IMR-90 (cell line): ENCODE results near the gene SPATA17. TPM values are rescaled to one million over a fixed set of nuclear protein-coding genes. Genes with fewer than 3 reads are reported as not detected.

Experiments used
- ATAC-seq: fragments of 200-7000 bp; cut with Tn5 transposase; 2 replicates; pipeline ENCODE4 v1.9.1; 2020; ENCODE audit warnings: low read depth, mild to moderate bottlenecking, moderate library complexity
- BruUV-seq: library from RNA; stranded (reverse); fragments of 400-500 nt; replicated peaks from 2 replicates; lab custom pipeline; 2021; lab: Mats Ljungman, UMichigan
- CTCF ChIA-PET: fragments of 300-600 bp; formaldehyde crosslinking; extraction: SDS; loops from one replicate; lab custom pipeline; 2021; ENCODE audit warnings: antibody characterized with exemption; lab: Yijun Ruan, JAX
- POLR2A ChIA-PET: fragments of 300-600 bp; sonication (Branson Sonifier 250); formaldehyde crosslinking; loops from one replicate; lab custom pipeline; 2022; ENCODE audit warnings: antibody characterized with exemption; ENCODE audit not compliant: unreplicated experiment; lab: Charles Lee
- DNase-seq: peaks from one replicate; pipeline ENCODE4 v3.0.0; 2013
- H2AFZ ChIP-seq: replicated peaks from 2 replicates; pipeline ENCODE3; 2013; ENCODE audit warnings: low read length, mild to moderate bottlenecking; ENCODE audit not compliant: poor library complexity
- H2AK5ac ChIP-seq: 2 replicates; pipeline ENCODE4 v1.6.1; 2013; ENCODE audit warnings: low read depth, low read length, inconsistent platforms
- H2AK9ac ChIP-seq: replicated peaks from 2 replicates; pipeline ENCODE3; 2013; ENCODE audit warnings: mild to moderate bottlenecking, low read depth, low read length, moderate library complexity; ENCODE audit not compliant: poor library complexity
- H2BK120ac ChIP-seq: 2 replicates; pipeline ENCODE4 v1.6.1; 2013; ENCODE audit warnings: low read depth, low read length, inconsistent platforms
- H2BK15ac ChIP-seq: 3 replicates; pipeline ENCODE4 v1.6.1; 2013; ENCODE audit warnings: low read depth, low read length, inconsistent platforms
- H2BK20ac ChIP-seq: 2 replicates; pipeline ENCODE4 v1.6.1; 2013; ENCODE audit warnings: low read depth, mild to moderate bottlenecking, inconsistent platforms, low read length, moderate library complexity
- H2BK5ac ChIP-seq: 2 replicates; pipeline ENCODE4 v1.6.1; 2013; ENCODE audit warnings: mild to moderate bottlenecking, low read depth, low read length, inconsistent platforms; ENCODE audit not compliant: poor library complexity, severe bottlenecking
- H3K14ac ChIP-seq: replicated peaks from 2 replicates; pipeline ENCODE4 v1.6.1; 2013; ENCODE audit warnings: low read depth, low read length, inconsistent platforms
- H3K18ac ChIP-seq: 2 replicates; pipeline ENCODE4 v1.6.1; 2013; ENCODE audit warnings: low read depth, low read length, control low read depth
- H3K23ac ChIP-seq: 2 replicates; pipeline ENCODE4 v1.6.1; 2013; ENCODE audit warnings: low read depth, low read length, inconsistent platforms
- H3K27ac ChIP-seq: 2 replicates; pipeline ENCODE4 v1.5.1; 2013; ENCODE audit warnings: mild to moderate bottlenecking, control low read depth, low read length; ENCODE audit not compliant: insufficient read depth
- H3K27me3 ChIP-seq: 2 replicates; pipeline ENCODE4 v1.6.1; 2013; ENCODE audit warnings: low read length; ENCODE audit not compliant: control insufficient read depth, insufficient read depth
- H3K36me3 ChIP-seq: 2 replicates; pipeline ENCODE4 v1.6.1; 2013; ENCODE audit warnings: low read length, mixed read lengths; ENCODE audit not compliant: control insufficient read depth, insufficient read depth
- H3K4ac ChIP-seq: 2 replicates; pipeline ENCODE4 v1.6.1; 2013; ENCODE audit warnings: low read depth, low read length, inconsistent platforms
- H3K4me1 ChIP-seq: 2 replicates; pipeline ENCODE4 v1.6.1; 2013; ENCODE audit warnings: low read length, mixed read lengths; ENCODE audit not compliant: control insufficient read depth, insufficient read depth
- H3K4me2 ChIP-seq: 2 replicates; pipeline ENCODE4 v1.6.1; 2013; ENCODE audit warnings: low read depth, mild to moderate bottlenecking, control low read depth, low read length, moderate library complexity
- H3K4me3 ChIP-seq: 2 replicates; pipeline ENCODE4 v1.5.1; 2013; ENCODE audit warnings: low read depth, mild to moderate bottlenecking, control low read depth, low read length, moderate library complexity; ENCODE audit not compliant: insufficient read depth
- H3K56ac ChIP-seq: 2 replicates; pipeline ENCODE4 v1.6.1; 2013; ENCODE audit warnings: low read length, inconsistent platforms; ENCODE audit not compliant: insufficient read depth; ENCODE audit errors: extremely low read depth
- H3K79me1 ChIP-seq, 2 experiments: 2 replicates each; pipeline ENCODE4 v1.6.1; 2013; ENCODE audit warnings: low read length in 2 of 2, inconsistent platforms in 1 of 2, low read depth in 1 of 2
- H3K9ac ChIP-seq: 2 replicates; pipeline ENCODE4 v1.6.1; 2013; ENCODE audit warnings: low read depth, low read length, control low read depth
- H3K9me1 ChIP-seq: 2 replicates; pipeline ENCODE4 v1.6.1; 2013; ENCODE audit warnings: low read length, inconsistent platforms; ENCODE audit not compliant: insufficient read depth
- H3K9me3 ChIP-seq: 2 replicates; pipeline ENCODE4 v1.6.1; 2013; ENCODE audit warnings: low read length; ENCODE audit not compliant: control insufficient read depth, insufficient read depth
- H4K20me1 ChIP-seq: 2 replicates; pipeline ENCODE4 v1.6.1; 2013; ENCODE audit warnings: low read length, inconsistent platforms; ENCODE audit not compliant: insufficient read depth
- H4K5ac ChIP-seq: 2 replicates; pipeline ENCODE4 v1.6.1; 2013; ENCODE audit warnings: mild to moderate bottlenecking, low read depth, low read length, control low read depth
- H4K8ac ChIP-seq, 2 experiments: 2 replicates each; pipeline ENCODE4 v1.6.1; 2013; ENCODE audit warnings: low read depth in 2 of 2, low read length in 2 of 2, control low read depth in 1 of 2, inconsistent platforms in 1 of 2
- H4K91ac ChIP-seq: 2 replicates; pipeline ENCODE4 v1.6.1; 2013; ENCODE audit warnings: low read depth, low read length, inconsistent platforms; ENCODE audit not compliant: insufficient read depth
- CEBPB ChIP-seq: IDR thresholded peaks from 2 replicates; pipeline ENCODE4 v1.6.1; 2012; ENCODE audit warnings: low read depth, low read length, improper control_type of control experiment
- CHD1 ChIP-seq: IDR thresholded peaks from 2 replicates; pipeline ENCODE4 v1.6.1; 2012; ENCODE audit warnings: low read depth, low read length, improper control_type of control experiment
- CTCF ChIP-seq: conservative IDR thresholded peaks from 2 replicates; pipeline ENCODE4 v1.5.1; 2012; ENCODE audit warnings: mild to moderate bottlenecking, low read depth, low read length, improper control_type of control experiment
- ELK1 ChIP-seq: fragments of 150-350 bp; IDR thresholded peaks from 2 replicates; pipeline ENCODE4 v1.6.1; 2016; ENCODE audit warnings: low read depth, mild to moderate bottlenecking, low read length, moderate library complexity, borderline replicate concordance
- FOS ChIP-seq: fragments of 150-350 bp; IDR thresholded peaks from 2 replicates; pipeline ENCODE4 v1.6.1; 2016; ENCODE audit warnings: low read depth, low read length
- MAFK ChIP-seq: IDR thresholded peaks from 2 replicates; pipeline ENCODE4 v1.6.1; 2012; ENCODE audit warnings: low read depth, low read length, improper control_type of control experiment
- MAZ ChIP-seq: IDR thresholded peaks from 2 replicates; pipeline ENCODE4 v1.6.1; 2012; ENCODE audit warnings: low read depth, mild to moderate bottlenecking, low read length, improper control_type of control experiment, moderate library complexity, borderline replicate concordance
- MXI1 ChIP-seq: IDR thresholded peaks from 2 replicates; pipeline ENCODE4 v1.6.1; 2012; ENCODE audit warnings: low read depth, mild to moderate bottlenecking, low read length, moderate library complexity, borderline replicate concordance
- NFE2L2 ChIP-seq: fragments of 150-350 bp; IDR thresholded peaks from 2 replicates; pipeline ENCODE4 v1.6.1; 2016; ENCODE audit warnings: low read depth, mild to moderate bottlenecking, low read length
- POLR2A ChIP-seq: IDR thresholded peaks from 2 replicates; pipeline ENCODE4 v1.6.1; 2012; ENCODE audit warnings: mild to moderate bottlenecking, low read depth, low read length
- RAD21 ChIP-seq: IDR thresholded peaks from 2 replicates; pipeline ENCODE4 v1.6.1; 2012; ENCODE audit warnings: low read length, improper control_type of control experiment
- RCOR1 ChIP-seq: IDR thresholded peaks from 2 replicates; pipeline ENCODE4 v1.6.1; 2012; ENCODE audit warnings: mild to moderate bottlenecking, low read length, improper control_type of control experiment; ENCODE audit not compliant: insufficient replicate concordance
- SMC3 ChIP-seq: fragments of 150-350 bp; IDR thresholded peaks from 2 replicates; pipeline ENCODE4 v1.6.1; 2016; ENCODE audit warnings: low read depth, mild to moderate bottlenecking, antibody characterized with exemption, low read length, moderate library complexity
- USF2 ChIP-seq: fragments of 150-350 bp; IDR thresholded peaks from 2 replicates; pipeline ENCODE4 v1.6.1; 2017; ENCODE audit warnings: mild to moderate bottlenecking, antibody characterized with exemption, low read length, low read depth
- WGBS, 2 experiments: methylation state at CpG; one replicate each; pipeline versions ENCODE4 v1.1.5 to v1.1.7; 2013; ENCODE audit warnings: missing lambda C conversion rate in 2 of 2; ENCODE audit not compliant: insufficient read length in 1 of 2; ENCODE audit errors: extremely low coverage in 2 of 2; 5-methylcytosine and 5-hydroxymethylcytosine counted together
- dilution Hi-C: fragments of 300-500 bp; cut with HindIII; formaldehyde crosslinking; loops from one replicate; pipeline ENCODE4 v1.14.3; 2018; ENCODE audit warnings: low sequenced_read_pairs; ENCODE audit not compliant: unreplicated experiment
- in situ Hi-C: fragments of 300-500 bp; cut with MboI; formaldehyde crosslinking; loops from 3 replicates; pipeline ENCODE4 v1.14.3; 2019; ENCODE audit warnings: low sequenced_read_pairs, inconsistent platforms, mixed read lengths
- intact Hi-C: fragments of 100-400 bp; cut with micrococcal nuclease; formaldehyde crosslinking; loops from 2 replicates; pipeline ENCODE4 v1.10.0; 2022
- polyA plus RNA-seq, 3 experiments: library from polyadenylated mRNA; depleted of rRNA; stranded (reverse); fragments of >200 nt; gene quantifications; 2 replicates each; pipeline ENCODE4 v1.2.3, GENCODE V29; 2012; ENCODE audit warnings: low replicate concordance in 1 of 3
- total RNA-seq: library from RNA; depleted of rRNA; stranded (reverse); fragments of >200 nt; gene quantifications from 2 replicates; pipeline ENCODE4 v1.2.3, GENCODE V29; 2012

The SPATA17 gene
- total and polyA plus RNA-seq, 2 of the 4 experiments (the other 2 are of a cell fraction): 0.03 to 0.18 TPM

- H3K4me2 ChIP-seq: no peak overlapping the region
- no peak overlapping the region for H2BK15ac ChIP-seq
- H2BK20ac ChIP-seq: no peak overlapping the region
- no peak overlapping the region for H2BK120ac ChIP-seq
- H3K79me1 ChIP-seq: no peaks in the 10 kb centered on the region
- no peak for TF ChIP-seq FOS
- TF ChIP-seq ELK1: no peak
- no peak for TF ChIP-seq CTCF
- TF ChIP-seq MAFK: no peak
- no peak for TF ChIP-seq POLR2A
- no peak for TF ChIP-seq MAZ
- no peak for TF ChIP-seq RCOR1
- TF ChIP-seq USF2: no peak
- TF ChIP-seq CEBPB: no peak
- TF ChIP-seq RAD21: no peak
- no peak for TF ChIP-seq MXI1
- no peak for TF ChIP-seq NFE2L2
- TF ChIP-seq CHD1: no peak
- no peak for TF ChIP-seq SMC3
- no peaks in the 10 kb centered on the region for H3K4me1 ChIP-seq
- H4K5ac ChIP-seq: no peak overlapping the region
- H4K8ac ChIP-seq: no peak overlapping the region
- no peak overlapping the region for H3K27ac ChIP-seq
- intact Hi-C loops (no loop called here), in situ Hi-C loops (no loop called here), dilution Hi-C loops (no loop called here)
- no peak overlapping the region for H3K56ac ChIP-seq
- H2AK5ac ChIP-seq: no peak overlapping the region
- H2AFZ ChIP-seq: no peak overlapping the region
- no TSS peak for BruUV-seq
- no peak overlapping the region for H3K23ac ChIP-seq
- no peaks in the 10 kb centered on the region for H3K36me3 ChIP-seq
- no peaks in the 10 kb centered on the region for H3K27me3 ChIP-seq
- H3K9me1 ChIP-seq: no peaks in the 10 kb centered on the region
- H2AK9ac ChIP-seq: no peak overlapping the region
- no peak overlapping the region for H3K9ac ChIP-seq
- no peak overlapping the region for H3K18ac ChIP-seq
- CTCF ChIA-PET: no interaction called here
- no peaks in the 10 kb centered on the region for H3K9me3 ChIP-seq
- H4K20me1 ChIP-seq: no peaks in the 10 kb centered on the region
- no peak overlapping the region for H3K14ac ChIP-seq
- ATAC-seq (no peak), DNase-seq (no peak)
- no peak overlapping the region for H2BK5ac ChIP-seq
- 29% methylated on average over 1 of the region's 3 CpGs; no CpG with 5 or more reads in 1 of the 2 experiments for WGBS, 2 experiments
- H3K4me3 ChIP-seq: no peak overlapping the region
- H4K91ac ChIP-seq: no peak overlapping the region
- no peak overlapping the region for H3K4ac ChIP-seq
- POLR2A ChIA-PET: no interaction called here
Measured at GRCh38 chr1:217734973-217735372, 103.8 kb downstream of the SPATA17 start.
